Sigmoid colon (tissue), 4 donors: Measurements from ENCODE around the gene ABCA13.

Experiments used
- CTCF ChIP-seq, 4 experiments: fragments of 450-650 bp in 3 of 4; fragments of 200-600 bp in 1 of 4; IDR thresholded peaks; one replicate each; pipeline ENCODE4 v1.5.1; 2016 to 2019; ENCODE audit warnings: antibody characterized with exemption in 4 of 4, mild to moderate bottlenecking in 3 of 4, moderate library complexity in 2 of 4
- EP300 ChIP-seq, 4 donors: sonication (generic); formaldehyde crosslinking; IDR thresholded peaks; one replicate each; pipeline ENCODE4 v1.6.1; 2017; ENCODE audit warnings: antibody characterized with exemption in 4 of 4
- POLR2A ChIP-seq, 2 donors: fragments of 450-650 bp; IDR thresholded peaks; one replicate each; pipeline ENCODE4 v1.6.1; 2016; ENCODE audit warnings: antibody characterized with exemption in 2 of 2, mild to moderate bottlenecking in 2 of 2, moderate library complexity in 2 of 2
- POLR2AphosphoS5 ChIP-seq, 4 donors: sonication (generic); formaldehyde crosslinking; IDR thresholded peaks; one replicate each; pipeline ENCODE4 v1.6.1; 2017; ENCODE audit warnings: antibody characterized with exemption in 4 of 4

- TF ChIP-seq CTCF (IDR thresholded peaks at IDR 0.05): no peak
- TF ChIP-seq POLR2AphosphoS5 (IDR thresholded peaks at IDR 0.05): no peak
- TF ChIP-seq EP300 (IDR thresholded peaks at IDR 0.05): no peak
- TF ChIP-seq POLR2A (IDR thresholded peaks at IDR 0.05): no peak
Observed at GRCh38 chr7:48132792-48133191, 38.5 kb upstream of the ABCA13 start.
